BJ (cell line): ENCODE measurements around the gene TNFAIP6. TPM values are rescaled to one million over a fixed set of nuclear protein-coding genes. Genes with fewer than 3 reads are reported as not detected.
"Not testable (repeated sequence)": the region's sequence is repeated elsewhere in the genome, so short reads cannot be mapped to it uniquely, and the experiment has no call there.

Experiments used
- CTCF ChIA-PET: fragments of 350-600 bp; formaldehyde crosslinking; extraction: SDS; loops from one replicate; lab custom pipeline; 2021; ENCODE audit warnings: antibody characterized with exemption, inconsistent platforms; lab: Yijun Ruan, JAX
- POLR2A ChIA-PET: fragments of 300-600 bp; sonication (Branson Sonifier 250); formaldehyde crosslinking; extraction: SDS; loops from one replicate; lab custom pipeline; 2021; ENCODE audit warnings: antibody characterized with exemption; lab: Charles Lee
- DNase-seq: peaks from one replicate; pipeline ENCODE4 v3.0.0-alpha.2; 2011; ENCODE audit warnings: low read depth
- H3K27me3 ChIP-seq: 2 replicates; pipeline ENCODE4 v1.6.0; 2011; ENCODE audit warnings: low read length; ENCODE audit not compliant: control insufficient read depth, insufficient read depth
- H3K36me3 ChIP-seq: 2 replicates; pipeline ENCODE4 v1.5.1; 2011; ENCODE audit warnings: low read length; ENCODE audit not compliant: control insufficient read depth, insufficient read depth
- H3K4me3 ChIP-seq: 2 replicates; pipeline ENCODE4 v1.5.1; 2011; ENCODE audit warnings: low read depth, mild to moderate bottlenecking, control low read depth, low read length
- CTCF ChIP-seq: IDR thresholded peaks from 2 replicates; pipeline ENCODE4 v1.5.1; 2011; ENCODE audit warnings: low read depth, mild to moderate bottlenecking, control low read depth, inconsistent platforms, low read length, moderate library complexity; ENCODE audit not compliant: insufficient read depth
- polyA minus RNA-seq: library from RNA; depleted of rRNA, polyadenylated mRNA; stranded (reverse); fragments of >200 nt; gene quantifications from 2 replicates; pipeline ENCODE4 v1.2.3, GENCODE V29; 2011; rRNA and poly(A)+ RNA removed
- polyA plus RNA-seq: library from polyadenylated mRNA; depleted of rRNA; stranded (reverse); fragments of >200 nt; gene quantifications from 2 replicates; pipeline ENCODE4 v1.2.3, GENCODE V29; 2011; rRNA removed

TNFAIP6 gene, protein sequence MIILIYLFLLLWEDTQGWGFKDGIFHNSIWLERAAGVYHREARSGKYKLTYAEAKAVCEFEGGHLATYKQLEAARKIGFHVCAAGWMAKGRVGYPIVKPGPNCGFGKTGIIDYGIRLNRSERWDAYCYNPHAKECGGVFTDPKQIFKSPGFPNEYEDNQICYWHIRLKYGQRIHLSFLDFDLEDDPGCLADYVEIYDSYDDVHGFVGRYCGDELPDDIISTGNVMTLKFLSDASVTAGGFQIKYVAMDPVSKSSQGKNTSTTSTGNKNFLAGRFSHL
- 2.1 and 4.5 TPM in 2 replicates for polyA plus RNA-seq
- polyA minus RNA-seq = 0.57 and 1.1 TPM in 2 replicates

DNA sequence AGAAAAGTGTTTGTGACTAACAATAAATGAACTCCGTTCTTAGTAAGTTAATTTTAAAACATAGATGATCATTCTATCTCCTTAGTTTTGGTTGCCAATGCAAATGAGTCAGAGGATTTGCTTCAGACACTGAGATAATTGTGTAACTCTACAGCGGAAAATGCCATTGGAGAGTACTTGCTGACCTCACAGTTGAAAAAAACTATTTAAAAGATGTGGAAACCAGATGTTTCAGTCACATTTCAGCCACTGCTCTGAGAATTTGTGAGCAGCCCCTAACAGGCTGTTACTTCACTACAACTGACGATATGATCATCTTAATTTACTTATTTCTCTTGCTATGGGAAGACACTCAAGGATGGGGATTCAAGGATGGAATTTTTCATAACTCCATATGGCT, at the start of gene TNFAIP6:
Gene TNFAIP6 (plus strand): TSS at position 234 of the 400 bp plus-strand sequence. CDS start 75 bp downstream, at position 309.
- peak; percentile 90 for DNase-seq
- no peak for TF ChIP-seq CTCF
- Histone ChIP-seq H3K4me3 (no peak within 1 kb of the TSS; the same call in 1 of the 2 replicates), H3K36me3 (no peaks in the 10 kb centered on the region), H3K27me3 (no peaks in the 10 kb centered on the region)
- POLR2A ChIA-PET = no interaction called here
- CTCF ChIA-PET = no interaction called here

GRCh38 chr2:151310313-151310712, 47.1 kb upstream of the TNFAIP6 start:
- CTCF ChIA-PET = not testable (repeated sequence)

DNA sequence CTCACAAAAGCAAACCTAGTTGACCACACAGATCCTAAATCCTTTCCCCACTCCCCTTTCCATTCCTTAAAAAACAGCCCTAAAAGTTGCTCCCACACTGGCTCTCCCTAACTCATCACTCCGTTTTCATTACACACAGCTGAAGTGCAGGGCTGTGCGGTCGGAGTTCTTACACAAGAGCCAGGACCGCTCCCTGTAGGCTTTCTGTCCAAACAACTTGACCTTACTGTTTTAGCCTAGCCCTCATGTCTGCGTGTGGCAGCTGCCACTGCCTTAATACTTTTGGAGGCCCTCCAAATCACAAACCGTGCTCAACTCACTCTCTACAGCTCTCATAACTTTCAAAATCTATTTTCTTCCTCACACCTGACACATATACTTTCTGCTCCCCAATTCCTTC, 45.0 kb upstream of the TNFAIP6 start:
- POLR2A ChIA-PET, H3K27me3 ChIP-seq, H3K4me3 ChIP-seq, DNase-seq, H3K36me3 ChIP-seq, CTCF ChIA-PET: not testable (repeated sequence)

More at GRCh38 chr2:151310313-151310712, 47.1 kb upstream of the TNFAIP6 start:
- POLR2A ChIA-PET, H3K36me3 ChIP-seq, DNase-seq, H3K27me3 ChIP-seq, H3K4me3 ChIP-seq: not testable (repeated sequence)

DNA sequence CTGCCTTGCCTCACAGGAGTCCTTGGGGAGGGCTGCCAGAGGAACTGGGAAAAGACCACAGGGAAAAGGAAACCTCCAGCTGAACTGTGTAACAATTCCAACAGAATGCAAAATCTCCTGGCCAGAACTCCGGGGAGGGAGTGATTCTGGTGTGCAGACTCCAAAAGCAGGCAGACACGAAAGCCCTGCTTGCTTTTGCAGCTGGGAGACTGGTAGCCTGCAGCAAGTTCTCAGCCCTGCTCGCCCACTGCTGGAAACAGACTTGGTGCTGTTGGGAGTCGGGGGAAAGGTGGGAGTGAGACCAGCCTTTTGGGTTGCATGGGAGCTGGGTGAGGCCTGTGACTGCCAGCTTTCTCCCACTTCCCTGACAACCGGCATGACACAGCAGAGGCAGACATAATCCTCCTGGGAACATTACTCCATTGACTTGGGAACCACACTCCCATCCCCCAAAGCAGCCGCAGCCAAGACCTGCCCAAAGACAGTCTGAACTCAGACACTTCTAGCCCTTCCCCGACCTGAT, 42.0 kb upstream of the TNFAIP6 start:
- no peaks in the 10 kb centered on the region for H3K36me3 ChIP-seq
- H3K4me3 ChIP-seq = no peak overlapping the region
- ChIA-PET POLR2A (no interaction called here), CTCF (no interaction called here)
- no peaks in the 10 kb centered on the region; the same call in 1 of the 2 replicates for H3K27me3 ChIP-seq
- no peak for DNase-seq
- no peak for TF ChIP-seq CTCF

GRCh38 chr2:151325581-151326095, 31.8 kb upstream of the TNFAIP6 start:
- DNase-seq = no peak
- POLR2A ChIA-PET = no interaction called here
- Histone ChIP-seq H3K27me3 (no peaks in the 10 kb centered on the region), H3K36me3 (no peaks in the 10 kb centered on the region), H3K4me3 (no peak overlapping the region)
- no peak for TF ChIP-seq CTCF
- CTCF ChIA-PET = no interaction called here

DNA sequence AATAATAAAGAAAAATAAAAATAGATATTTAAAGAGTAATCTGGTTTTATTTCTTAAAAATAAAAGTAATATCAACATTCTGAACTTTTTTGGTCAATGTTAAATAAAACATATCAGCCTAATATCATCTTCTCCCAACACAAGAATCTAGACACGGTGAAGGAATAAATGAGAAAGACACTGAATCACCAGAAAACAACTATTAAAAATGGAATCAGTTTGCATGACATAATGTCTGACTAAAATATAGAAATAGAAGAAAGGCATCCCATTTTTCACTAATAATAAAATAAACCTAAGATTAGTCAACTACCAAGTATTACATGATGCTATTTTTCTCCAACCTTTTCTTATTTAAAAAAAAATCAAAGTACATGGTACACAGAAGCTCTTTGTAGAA, 30.8 kb upstream of the TNFAIP6 start:
- DNase-seq = no peak
- Histone ChIP-seq H3K4me3 (no peak overlapping the region), H3K27me3 (no peaks in the 10 kb centered on the region), H3K36me3 (no peaks in the 10 kb centered on the region)
- ChIA-PET POLR2A (no interaction called here), CTCF (no interaction called here)
- no peak for TF ChIP-seq CTCF
